Measurements from ENCODE around the gene PDE3B.

GRCh38 chr11:14637868-14638409, 5.7 kb upstream of the PDE3B start:
- TF ChIP-seq CTCF (IDR thresholded peaks at IDR 0.05), result no peak
- no peak for TF ChIP-seq POLR2A (IDR thresholded peaks at IDR 0.05)
